GM19324 (cell line): ENCODE results near the gene DGKD.
"Not testable (repeated sequence)": the region's sequence is repeated elsewhere in the genome, so short reads cannot be mapped to it uniquely, and the experiment has no call there.

Experiments used
- ATAC-seq: cut with Tn5 transposase; IDR thresholded peaks from one replicate; pipeline ENCODE4 v1.9.1; 2021; ENCODE audit warnings: mild to moderate bottlenecking, moderate library complexity; ENCODE audit not compliant: unreplicated experiment, low FRiP score

Gene DGKD

DNA sequence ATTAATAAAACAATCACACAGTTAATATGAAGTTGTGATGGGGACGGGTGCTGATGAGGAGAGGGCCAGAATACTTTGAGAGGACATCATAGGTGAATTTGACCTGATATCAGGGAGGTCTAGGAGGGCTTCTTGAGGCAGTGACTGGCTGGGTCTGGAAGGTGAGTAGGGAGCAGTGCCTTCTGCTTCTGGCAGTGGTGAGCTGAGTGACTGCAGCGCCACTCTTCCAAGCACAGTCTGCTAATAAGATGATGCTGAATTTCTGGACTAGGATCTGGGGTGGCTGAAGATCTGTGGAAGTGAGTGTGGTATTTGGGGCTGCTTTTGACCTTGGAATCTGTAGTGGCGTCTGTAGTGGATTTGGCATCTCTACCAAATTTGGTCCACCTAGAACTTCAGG lies 5.5 kb downstream of the DGKD start:
- no peak for ATAC-seq

DNA sequence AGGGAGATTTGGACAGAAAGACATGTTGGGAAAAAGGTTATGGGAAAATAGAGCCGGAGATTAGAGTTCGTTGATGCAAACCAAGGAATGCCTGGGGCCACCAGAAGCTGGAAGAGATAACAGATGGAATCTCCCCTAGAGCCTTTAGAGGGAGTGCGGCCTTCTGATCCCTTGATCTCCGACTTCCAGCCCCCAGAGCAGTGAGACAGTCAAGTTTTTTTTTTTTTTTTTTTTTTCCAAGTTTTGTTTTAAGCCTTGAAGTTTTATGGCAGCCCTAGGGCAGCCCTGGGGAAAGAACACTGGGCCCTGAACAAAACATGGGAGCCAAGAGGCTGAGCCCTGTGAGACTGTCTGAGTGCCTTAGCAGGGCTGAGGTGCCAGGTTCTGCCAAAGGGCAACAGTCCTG lies 6.5 kb downstream of the DGKD start:
- ATAC-seq, result no peak

DNA sequence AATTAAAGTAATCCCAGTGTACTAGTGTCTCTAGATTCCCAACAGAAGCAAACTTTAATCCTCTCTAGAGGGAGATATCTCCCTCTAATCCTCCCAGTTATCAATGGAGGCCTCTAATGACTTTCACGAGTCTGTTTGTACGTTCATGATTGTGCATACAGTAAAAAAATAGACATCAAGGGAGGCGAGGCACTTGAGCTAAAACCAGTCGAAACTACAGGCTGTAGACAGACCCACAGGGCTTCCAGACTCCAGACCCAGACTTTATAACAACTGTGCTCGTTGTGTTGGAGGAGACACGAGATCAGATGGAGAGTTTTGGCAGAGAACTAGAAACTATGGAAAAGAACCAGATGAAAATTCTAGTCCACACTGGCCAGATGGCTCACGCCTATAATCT lies 7.0 kb downstream of the DGKD start:
- ATAC-seq, result no peak

DNA sequence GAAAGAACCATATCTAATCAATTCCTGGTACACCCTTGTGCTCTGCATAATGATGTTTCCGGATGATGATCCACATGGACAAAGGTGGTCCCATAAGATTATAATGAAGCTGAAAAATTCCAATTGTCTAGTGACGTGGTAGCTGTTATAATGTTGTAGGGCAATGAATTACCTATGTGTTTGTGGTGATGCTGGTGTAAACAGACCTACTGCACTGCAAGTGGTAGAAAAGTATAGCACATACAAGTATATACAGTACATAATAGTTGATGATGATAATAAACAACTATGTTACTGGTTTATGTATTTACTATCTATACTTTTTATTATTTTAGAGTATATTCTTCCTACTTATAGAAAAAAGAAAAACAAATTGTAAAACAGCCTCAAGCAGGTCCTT lies 8.4 kb downstream of the DGKD start:
- no peak for ATAC-seq

DNA sequence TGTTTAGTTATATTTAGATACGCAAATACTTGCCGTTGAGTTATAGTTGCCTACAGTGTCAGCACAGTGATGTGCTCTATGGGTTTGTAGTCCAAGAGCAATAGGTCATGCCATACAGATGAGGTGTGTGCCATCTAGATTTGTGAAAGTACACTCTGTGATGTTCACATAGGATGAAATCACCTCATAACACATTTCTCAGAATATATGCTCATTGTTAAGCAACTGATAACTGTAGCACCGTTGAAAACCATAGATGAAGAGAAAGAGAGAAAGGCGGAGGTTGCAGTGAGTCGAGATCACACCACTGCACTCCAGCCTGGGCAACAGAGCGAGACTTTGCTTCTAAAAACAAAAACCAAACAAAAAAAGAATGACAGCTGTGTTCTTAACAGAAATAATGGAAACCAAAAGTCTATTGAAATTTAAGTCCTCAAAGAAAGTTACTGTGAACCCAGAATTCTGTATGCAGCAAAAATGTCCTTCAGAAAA lies 9.5 kb downstream of the DGKD start:
- ATAC-seq, result no peak

DNA sequence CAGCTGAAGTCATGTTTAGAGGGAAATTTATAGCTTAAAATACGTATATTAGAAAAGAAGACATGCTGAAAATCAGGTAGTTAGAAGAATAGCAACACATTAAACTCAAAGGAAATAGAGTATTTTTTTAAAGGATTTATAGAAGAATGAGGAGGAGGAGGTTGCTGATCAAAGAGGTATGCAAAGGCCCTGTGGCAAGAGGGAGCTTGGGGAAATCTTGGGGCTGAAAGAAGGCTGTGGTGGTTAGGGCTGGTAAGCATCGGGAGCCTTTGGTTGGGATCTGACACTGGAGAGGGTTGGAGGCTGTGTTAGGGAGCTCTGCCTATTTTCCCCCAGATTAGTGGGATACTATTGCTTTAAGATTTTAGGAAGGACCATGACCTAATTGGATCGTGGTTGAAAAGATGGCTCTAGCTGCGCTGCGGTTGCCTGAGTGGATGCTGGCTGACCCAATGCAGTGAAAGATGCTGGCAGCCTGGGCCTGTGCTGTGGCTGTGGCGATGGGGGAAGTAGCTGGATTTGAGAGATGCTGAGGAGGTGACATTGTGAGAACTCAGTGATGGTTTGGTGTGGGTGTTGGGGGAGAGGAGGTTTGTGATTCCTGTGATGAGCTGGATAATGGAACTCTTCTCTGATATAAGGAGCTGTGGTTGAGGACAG lies 11.7 kb downstream of the DGKD start:
- no peak for ATAC-seq

- ATAC-seq, result no peak
Observed at GRCh38 chr2:233367586-233367985, 13.3 kb downstream of the DGKD start.

GRCh38 chr2:233368756-233369155 lies 14.5 kb downstream of the DGKD start:
- ATAC-seq, result no peak

DNA sequence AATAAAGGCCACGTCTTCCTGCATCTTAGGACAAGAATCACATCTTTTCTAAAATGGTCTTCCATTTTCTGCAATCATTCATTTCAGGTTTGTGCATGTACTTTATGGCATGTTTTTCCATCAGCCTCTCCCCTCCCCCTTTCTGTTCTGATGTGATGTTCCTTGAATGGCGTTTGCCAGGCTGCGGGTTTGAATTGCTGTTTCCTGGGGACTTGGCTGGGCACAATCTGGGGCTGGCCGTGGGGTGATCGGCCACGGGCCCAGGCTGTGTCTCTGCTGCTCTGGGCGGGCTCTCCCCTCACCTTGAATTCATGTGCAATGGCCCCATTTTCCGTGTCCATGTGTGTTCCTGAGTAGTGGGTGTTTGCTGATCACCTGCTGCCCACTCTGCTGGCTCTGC lies 15.2 kb downstream of the DGKD start:
- no peak for ATAC-seq

DNA sequence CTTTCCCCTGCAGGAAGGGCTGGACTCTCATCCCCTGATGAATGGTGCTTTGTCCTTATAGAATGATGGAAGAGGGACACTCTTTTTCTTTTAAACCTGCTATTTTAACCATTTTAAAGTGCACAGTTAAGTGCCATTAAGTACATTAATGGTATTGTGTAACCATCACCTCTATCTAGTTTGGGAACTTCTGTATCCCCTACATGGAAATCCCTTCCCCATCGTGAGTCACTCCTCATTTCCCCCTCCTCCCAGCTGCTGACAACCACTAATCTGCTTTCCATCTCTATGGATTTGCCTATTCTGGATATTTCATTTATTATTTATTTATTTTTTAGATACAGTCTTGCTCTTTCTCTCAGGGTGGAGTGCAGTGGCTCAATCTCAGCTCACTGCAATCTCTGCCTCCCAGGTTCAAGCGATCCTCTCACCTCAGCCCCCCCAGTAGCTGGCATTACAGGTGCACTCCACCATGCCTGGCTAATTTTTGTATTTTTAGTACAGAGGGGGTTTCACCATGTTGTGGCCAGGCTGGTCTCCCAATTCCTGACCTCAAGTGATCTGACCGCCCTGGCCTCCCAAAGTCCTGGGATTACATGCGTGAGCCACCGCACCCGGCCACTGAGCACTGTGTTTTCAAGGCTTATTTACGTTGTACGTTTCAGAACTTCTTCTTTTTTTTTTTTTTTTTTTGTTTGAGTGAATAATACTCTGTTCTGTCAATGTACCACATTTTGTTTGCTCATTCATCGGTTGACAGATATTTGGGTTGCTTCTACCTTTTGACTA lies 15.8 kb downstream of the DGKD start:
- ATAC-seq, result no peak

GRCh38 chr2:233371641-233372040 lies 17.3 kb downstream of the DGKD start:
- no peak for ATAC-seq

DNA sequence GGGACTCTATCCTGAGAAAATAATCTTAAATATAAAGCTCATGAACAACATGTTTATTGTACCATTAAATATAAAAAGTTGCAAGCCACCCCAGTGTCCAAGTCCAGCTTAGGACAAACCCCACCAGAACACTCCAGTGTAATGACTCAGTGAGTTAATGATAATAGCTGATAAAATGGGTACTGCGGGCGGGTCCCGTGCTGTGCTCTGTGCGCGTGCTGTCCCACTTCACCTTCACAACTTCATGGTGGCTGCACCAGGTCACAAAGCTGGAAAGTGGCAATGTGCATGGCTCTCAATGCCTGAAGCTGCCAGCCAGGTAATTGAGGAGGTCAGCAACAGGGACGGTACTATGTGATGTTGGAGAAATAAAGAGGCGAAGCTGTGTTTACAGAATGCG lies 18.6 kb downstream of the DGKD start:
- no peak for ATAC-seq

- no peak for ATAC-seq
Observed at GRCh38 chr2:233373316-233373715, 19.0 kb downstream of the DGKD start.

- ATAC-seq, result not testable (repeated sequence)
Observed at GRCh38 chr2:233374776-233375175, 20.5 kb downstream of the DGKD start.

- ATAC-seq, result no peak
Observed at GRCh38 chr2:233375490-233376314, 21.4 kb downstream of the DGKD start.

DNA sequence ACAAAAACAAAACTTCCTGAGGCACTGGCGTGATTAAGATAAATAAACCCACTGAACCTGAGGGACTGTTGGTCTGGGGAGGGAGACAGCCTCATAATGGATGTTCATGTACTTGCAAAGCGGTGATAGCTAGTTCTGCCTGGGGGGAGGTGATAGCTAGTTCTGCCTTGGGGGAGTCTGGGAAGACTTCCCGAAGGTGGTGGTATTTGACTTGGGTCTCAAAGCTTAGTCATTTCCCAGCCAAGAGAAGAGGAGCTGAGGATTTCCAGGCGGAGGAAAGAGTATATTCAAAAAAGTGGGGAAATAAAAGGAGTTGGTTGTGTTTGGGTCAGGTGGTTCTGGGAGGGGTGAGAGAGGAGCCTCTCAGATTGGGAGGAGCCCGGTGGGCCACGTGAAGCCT lies 24.7 kb downstream of the DGKD start:
- ATAC-seq, result no peak

GRCh38 chr2:233379441-233379840 lies 25.1 kb downstream of the DGKD start:
- ATAC-seq, result no peak

GRCh38 chr2:233380132-233380895 lies 26.0 kb downstream of the DGKD start:
- peak; percentile 50 for ATAC-seq

DNA sequence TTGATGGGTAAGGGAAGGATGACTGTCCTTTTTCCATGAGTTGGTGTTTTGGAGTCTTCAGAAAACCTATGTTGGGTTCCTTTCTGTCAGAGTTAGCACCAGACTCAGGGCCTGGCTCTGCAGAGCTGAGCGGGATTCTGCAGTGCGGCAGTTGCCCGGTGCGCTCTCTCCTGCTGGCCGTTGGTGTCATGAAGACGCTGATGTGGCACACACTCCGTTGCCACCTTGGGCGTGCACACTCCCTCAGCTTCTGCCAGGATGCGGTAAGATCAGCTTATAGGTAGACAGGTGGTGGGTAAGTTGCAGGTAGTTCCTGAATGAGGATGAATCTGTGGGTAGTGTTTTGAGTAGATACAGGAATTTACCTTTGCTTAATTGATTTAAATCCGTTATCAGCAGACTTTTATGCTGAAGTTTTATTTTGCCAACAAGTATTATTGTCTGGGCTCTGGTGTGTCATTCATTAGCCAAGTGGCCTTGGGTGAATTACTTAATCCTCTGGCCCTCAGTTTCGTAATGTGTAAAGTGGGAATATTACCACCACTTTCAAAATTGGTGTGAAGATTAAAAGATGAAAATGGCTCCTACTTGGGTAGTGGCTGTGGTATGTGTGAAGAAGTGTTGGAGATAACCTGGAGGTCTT lies 26.8 kb downstream of the DGKD start:
- no peak for ATAC-seq

DNA sequence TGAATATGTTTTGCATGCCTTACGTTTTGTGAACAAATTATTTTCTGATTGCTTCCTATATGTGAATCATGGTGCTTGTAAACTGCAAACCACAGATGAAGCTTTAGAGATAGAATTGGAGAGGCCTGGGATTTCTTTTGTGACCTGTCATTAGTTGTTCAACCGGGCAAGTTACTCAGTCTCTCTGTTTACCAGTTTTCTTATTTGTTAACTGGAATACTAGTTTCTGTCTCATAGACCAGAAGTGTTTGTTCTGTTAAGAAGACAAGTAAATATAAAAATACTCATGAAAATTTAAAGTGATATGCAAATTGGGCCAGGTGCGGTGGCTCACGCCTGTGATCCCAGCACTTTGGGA lies 27.3 kb downstream of the DGKD start:
- no peak for ATAC-seq
